Fibroblast of villous mesenchyme (primary cell): ENCODE results near the gene ADAMTS18. TPM values are rescaled to one million over a fixed set of nuclear protein-coding genes. Genes with fewer than 3 reads are reported as not detected.
"Not testable (repeated sequence)": the region's sequence is repeated elsewhere in the genome, so short reads cannot be mapped to it uniquely, and the experiment has no call there.

Experiments
- DNase-seq: peaks from one replicate; pipeline ENCODE4 v3.0.0-alpha.2; 2010; ENCODE audit warnings: low read depth
- H3K4me3 ChIP-seq: 2 replicates; pipeline ENCODE4 v1.5.1; 2011; ENCODE audit warnings: low read depth, mild to moderate bottlenecking, low read length
- total RNA-seq: library from RNA; depleted of rRNA; stranded (reverse); fragments of >200 nt; gene quantifications from 2 replicates; pipeline ENCODE4 v1.2.3, GENCODE V29; 2012
- TF ChIP-seq, protein P1 (sequence below): IDR thresholded peaks from 2 replicates; pipeline ENCODE4 v1.5.1; 2012; ENCODE audit warnings: low read depth, mild to moderate bottlenecking, low read length; ENCODE audit not compliant: insufficient read depth

Gene ADAMTS18
- total RNA-seq, 1 donor: not detected

DNA sequence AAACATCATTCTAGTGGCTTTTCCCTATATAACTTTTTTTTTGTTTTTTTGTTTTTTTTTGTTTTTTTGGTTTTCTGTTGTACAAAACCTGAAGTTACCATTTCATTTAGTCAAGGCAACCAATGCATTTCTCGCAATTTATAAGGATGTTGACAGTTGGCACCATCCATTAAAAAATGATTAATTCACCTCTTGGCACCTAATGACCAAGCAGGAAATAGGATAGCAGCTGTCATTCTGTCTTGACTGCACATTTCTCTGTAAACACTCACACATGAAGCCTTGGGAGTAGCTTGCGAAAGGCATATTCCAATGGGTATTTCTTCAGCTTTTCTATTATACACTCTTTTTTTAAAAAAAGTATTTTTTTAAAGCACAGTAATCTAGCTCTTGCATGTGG is 158.2 kb downstream of the ADAMTS18 start:
- DNase-seq: no peak
- no peak overlapping the region for H3K4me3 ChIP-seq
- TF ChIP-seq, protein P1, sequence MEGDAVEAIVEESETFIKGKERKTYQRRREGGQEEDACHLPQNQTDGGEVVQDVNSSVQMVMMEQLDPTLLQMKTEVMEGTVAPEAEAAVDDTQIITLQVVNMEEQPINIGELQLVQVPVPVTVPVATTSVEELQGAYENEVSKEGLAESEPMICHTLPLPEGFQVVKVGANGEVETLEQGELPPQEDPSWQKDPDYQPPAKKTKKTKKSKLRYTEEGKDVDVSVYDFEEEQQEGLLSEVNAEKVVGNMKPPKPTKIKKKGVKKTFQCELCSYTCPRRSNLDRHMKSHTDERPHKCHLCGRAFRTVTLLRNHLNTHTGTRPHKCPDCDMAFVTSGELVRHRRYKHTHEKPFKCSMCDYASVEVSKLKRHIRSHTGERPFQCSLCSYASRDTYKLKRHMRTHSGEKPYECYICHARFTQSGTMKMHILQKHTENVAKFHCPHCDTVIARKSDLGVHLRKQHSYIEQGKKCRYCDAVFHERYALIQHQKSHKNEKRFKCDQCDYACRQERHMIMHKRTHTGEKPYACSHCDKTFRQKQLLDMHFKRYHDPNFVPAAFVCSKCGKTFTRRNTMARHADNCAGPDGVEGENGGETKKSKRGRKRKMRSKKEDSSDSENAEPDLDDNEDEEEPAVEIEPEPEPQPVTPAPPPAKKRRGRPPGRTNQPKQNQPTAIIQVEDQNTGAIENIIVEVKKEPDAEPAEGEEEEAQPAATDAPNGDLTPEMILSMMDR: no peak

DNA sequence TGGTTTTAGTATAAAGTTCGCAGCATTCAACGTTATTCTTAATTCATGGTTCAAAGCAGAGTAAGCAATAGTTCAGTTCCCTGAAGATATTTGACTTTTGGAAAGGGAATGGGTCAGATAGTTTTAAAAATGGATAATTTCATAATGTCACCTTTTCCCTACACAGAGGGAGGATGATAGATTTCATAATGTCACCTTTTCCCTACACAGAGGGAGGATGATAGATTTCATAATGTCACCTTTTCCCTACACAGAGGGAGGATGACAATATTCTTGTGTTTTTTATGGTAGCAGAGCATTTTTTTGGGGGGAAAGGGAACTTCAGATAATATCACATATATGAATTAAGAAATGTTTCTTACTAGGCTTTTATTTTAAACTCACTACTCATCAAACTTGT is 159.5 kb downstream of the ADAMTS18 start:
- DNase-seq, H3K4me3 ChIP-seq: not testable (repeated sequence)

DNA sequence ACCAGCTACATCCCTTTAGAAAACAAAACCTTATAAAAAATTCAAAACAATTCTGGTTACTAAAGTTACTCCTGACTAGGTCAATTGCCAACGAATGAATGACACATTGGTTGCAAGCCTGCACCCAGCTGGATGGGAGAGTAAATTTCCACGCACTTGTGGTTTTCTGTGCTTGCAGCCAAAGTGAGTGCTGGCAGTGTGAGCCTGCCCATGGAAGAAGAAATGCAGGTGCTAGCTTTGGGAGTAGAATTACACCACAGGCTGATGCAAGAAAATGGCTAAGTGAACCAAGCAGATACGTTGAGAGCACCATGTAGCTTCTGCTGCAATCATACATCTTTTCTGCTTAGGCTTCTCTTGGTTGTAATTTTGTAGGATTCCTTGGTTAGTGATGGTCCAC is 161.0 kb downstream of the ADAMTS18 start:
- TF ChIP-seq, protein P1: no peak
- H3K4me3 ChIP-seq: no peak overlapping the region
- DNase-seq: peak; percentile 60

DNA sequence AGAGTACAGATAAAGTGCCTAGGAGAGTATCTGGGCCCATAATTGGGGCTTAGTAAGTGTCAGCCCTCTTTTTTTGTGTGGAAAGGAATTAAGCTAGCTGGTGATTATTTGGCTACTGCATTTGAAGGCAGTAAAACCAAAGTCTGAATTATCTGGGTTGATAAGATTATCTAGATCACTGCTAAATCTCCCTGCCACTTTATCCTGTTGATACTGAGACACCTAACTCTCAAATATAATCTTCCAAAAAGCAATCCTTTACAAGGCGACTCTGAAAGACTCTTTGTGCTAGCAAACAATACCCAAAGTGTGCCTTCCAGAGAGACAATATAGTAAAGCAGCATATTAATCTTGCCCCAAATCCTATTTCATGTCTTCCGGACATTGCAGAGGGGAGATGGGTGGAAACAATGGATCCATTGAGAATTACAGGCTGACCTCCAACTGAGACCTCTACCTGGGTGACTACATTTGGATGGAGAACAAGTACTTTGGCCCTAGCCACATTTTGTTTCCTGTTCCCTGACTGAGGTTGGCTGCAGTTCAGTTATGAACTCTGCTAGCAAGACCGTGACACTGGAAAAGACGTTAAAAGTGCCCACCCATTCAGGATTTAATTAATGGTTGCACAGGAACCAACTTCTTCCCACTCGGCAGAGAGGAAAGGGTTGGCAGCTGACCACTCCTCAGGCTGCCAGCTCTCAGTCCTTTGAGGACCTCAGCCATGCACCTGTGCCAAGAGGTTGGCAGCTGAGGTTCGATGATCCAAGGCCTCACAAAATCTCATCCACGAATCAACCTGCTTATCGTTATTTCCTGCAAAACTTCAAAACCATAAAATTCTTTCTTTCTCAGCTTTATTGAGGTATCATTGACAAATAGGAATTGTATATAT is 163.1 kb downstream of the ADAMTS18 start:
- DNase-seq: no peak
- H3K4me3 ChIP-seq: no peak overlapping the region
- TF ChIP-seq, protein P1: no peak

DNA sequence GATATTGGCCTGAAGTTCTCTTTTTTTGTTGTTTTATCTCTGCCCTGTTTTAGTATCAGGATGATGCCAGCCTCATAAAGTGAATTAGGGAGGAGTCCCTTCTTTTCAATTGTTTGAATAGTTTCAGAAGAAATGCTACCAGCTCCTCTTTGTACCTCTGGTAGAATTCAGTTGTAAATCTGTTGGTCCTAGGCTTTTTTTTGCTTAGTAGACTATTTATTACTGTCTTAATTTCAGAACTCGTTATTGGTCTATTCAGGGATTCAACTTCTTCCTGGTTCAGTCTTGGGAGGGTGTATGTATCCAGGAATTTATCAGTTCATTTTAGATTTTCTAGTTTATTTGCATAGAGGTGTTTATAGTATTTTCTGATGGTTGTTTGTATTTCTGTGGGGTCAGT is 168.6 kb downstream of the ADAMTS18 start:
- DNase-seq, H3K4me3 ChIP-seq: not testable (repeated sequence)

DNA sequence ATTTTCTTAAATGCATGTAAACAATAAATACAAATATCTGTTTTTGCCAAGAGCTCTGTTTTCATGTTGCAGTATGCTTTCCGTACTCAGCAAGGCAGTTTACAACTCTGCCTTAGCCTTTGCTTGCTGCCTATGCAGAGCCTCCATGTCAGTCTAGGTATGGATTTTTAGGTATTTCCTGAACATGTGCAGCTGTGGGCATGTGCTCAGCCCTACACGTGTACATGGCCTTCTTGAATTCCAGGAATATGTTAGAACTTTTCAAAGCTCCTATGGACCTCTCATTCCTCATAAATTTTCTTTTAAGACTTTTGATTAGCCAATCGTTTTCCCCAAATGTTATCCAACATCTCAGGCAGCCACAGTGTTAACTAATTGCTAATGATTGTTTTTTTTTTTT is 171.9 kb downstream of the ADAMTS18 start:
- no peak overlapping the region for H3K4me3 ChIP-seq
- DNase-seq: no peak
- TF ChIP-seq, protein P1: no peak

DNA sequence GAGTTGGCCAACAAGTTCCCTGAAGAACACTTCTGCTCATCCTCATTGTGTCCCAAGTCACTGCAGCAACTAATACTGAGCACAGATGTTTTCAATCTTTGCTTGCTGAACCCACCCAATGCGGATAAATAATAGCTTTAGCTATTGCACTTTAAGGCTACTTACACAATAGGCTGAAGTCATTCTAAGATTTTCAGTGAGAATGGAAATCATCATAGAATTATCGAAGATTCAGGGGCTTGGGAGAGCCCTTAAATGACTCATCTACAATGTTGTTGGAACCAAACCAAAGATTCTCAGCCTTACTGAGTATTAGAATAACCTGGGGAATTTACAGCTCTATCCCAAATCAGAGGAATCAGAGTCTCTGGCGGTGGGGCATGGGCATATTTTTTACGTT is 184.4 kb downstream of the ADAMTS18 start:
- no peak for DNase-seq
- TF ChIP-seq, protein P1: no peak
- no peak overlapping the region for H3K4me3 ChIP-seq

DNA sequence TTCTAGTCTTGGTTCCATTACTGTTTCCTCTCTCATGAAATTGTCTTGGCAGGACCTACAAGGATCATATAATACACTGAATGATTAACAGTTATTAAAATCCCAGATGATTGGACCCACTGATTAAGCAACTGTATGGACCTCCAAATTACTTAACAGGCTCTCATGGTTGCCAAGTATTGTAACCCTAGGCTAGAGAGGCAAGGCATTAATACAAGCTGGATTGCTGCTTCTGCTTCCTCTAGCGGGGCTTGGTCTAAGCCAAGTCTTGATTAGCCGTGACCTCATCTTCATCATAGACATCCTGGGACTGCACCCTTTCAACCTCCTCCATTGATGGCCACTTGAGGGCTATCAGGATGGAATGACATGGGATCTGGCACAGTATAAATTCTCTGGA is 188.7 kb downstream of the ADAMTS18 start:
- DNase-seq: no peak
- TF ChIP-seq, protein P1: no peak
- no peak overlapping the region for H3K4me3 ChIP-seq

DNA sequence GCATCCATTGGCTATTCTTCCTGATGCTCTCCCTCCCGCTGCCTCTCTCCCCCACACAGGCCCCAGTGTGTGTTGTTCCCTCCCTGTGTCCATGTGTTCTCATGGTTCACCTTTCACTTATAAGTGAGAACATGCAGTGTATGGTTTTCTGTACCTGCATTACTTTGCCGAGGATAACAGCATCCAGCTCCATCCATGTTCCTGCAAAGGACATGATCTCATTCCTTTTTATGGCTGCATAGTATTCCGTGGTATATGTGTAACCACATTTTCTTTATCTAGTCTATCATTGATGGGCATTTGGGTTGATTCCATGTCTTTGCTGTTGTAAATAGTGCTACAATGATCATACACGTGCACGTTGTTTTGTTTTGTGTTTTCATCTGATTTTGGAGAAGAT is 192.4 kb downstream of the ADAMTS18 start:
- H3K4me3 ChIP-seq, DNase-seq: not testable (repeated sequence)
